Measurements from ENCODE around the gene TMEM175.
"Not testable (repeated sequence)": the region's sequence is repeated elsewhere in the genome, so short reads cannot be mapped to it uniquely, and the experiment has no call there.

TMEM175 gene

DNA sequence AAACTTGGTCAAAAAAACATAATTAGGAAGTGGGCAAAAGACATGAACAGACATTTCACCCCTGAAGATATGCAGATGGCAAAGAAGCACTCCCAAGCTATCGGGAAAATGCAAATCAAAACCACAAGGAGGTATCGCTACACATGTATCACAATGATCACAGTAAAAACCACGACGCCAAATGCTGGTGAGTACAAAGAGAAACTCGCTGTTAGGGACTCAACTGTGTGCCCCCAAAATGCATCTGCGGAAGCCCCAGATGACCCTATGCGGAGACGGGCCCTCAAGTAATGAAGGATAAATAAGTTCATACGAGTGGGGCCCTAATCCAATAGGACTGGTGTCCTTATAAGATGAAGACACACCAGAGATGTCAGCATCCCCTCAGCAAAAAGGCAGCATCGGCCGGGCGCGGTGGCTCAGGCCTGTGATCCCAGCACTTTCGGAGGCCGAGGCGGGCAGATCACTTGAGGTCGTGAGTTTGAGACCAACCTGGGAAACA lies 10.4 kb upstream of the TMEM175 start:
- DNase-seq (ENCODE audit: extremely low read depth, insufficient read length): peak; percentile 60
- Histone ChIP-seq H3K4me3 (replicated peaks; ENCODE audit: low read depth, low read length) (peak overlapping the region; percentile 14), H3K36me3 (ENCODE audit: control insufficient read depth, insufficient read depth, low read length) (peaks cover 1% of the 10 kb centered on the region; the same call in 1 of the 2 replicates)

DNA sequence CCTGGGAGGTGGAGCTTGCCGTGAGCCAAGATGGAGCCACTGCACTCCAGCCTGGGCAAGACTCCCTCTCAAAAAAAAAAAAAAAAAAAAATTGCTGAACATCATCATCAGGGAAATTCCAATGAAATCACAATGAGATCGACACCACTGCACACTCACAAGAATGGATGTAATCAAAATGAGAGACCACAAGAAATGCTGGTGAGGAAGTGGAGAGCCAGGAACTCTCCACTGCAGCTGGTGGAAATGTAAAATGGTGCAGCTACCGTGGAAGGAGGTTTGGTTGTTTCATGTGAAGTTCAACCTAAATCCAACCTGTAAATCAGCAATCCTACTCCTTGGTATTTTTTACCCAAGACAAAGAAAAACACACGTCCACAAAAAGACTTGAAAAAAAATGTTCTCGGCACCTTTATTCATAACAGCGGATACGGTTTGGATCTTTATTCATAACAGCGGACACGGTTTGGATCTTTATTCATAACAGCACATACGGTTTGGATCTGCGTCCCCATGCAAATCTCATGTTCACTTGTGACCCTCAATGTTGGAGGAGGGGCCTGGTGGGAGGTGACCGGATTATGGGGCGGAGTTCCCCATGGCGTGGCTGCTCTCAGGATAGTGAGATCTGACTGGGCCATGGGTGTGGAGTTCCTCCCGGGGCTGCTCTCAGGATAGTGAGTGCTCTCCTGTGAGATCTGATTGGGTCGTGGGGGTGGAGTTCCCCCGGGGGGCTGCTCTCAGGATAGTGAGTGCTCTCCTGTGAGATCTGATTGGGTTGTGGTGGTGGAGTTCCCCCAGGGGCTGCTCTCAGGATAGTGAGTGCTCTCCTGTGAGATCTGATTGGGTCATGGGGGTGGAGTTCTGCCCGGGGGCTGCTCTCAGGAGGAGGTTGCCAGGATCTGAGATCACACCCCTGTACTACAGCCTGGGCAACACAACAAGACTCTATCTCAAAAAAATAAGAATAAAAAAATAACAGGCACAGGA lies 7.9 kb upstream of the TMEM175 start:
- H3K4me3 ChIP-seq (replicated peaks; ENCODE audit: low read depth, low read length): peak overlapping the region; percentile 9; the same call in 1 of the 2 replicates
- DNase-seq (ENCODE audit: extremely low read depth, insufficient read length): peak; percentile 83
- TF ChIP-seq, protein P1, sequence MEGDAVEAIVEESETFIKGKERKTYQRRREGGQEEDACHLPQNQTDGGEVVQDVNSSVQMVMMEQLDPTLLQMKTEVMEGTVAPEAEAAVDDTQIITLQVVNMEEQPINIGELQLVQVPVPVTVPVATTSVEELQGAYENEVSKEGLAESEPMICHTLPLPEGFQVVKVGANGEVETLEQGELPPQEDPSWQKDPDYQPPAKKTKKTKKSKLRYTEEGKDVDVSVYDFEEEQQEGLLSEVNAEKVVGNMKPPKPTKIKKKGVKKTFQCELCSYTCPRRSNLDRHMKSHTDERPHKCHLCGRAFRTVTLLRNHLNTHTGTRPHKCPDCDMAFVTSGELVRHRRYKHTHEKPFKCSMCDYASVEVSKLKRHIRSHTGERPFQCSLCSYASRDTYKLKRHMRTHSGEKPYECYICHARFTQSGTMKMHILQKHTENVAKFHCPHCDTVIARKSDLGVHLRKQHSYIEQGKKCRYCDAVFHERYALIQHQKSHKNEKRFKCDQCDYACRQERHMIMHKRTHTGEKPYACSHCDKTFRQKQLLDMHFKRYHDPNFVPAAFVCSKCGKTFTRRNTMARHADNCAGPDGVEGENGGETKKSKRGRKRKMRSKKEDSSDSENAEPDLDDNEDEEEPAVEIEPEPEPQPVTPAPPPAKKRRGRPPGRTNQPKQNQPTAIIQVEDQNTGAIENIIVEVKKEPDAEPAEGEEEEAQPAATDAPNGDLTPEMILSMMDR (IDR thresholded peaks at IDR 0.05; ENCODE audit: insufficient read depth, low read length, poor library complexity, severe bottlenecking): no peak
- no peaks in the 10 kb centered on the region for H3K27me3 ChIP-seq (replicated peaks; ENCODE audit: control insufficient read depth, insufficient read depth, low read length)
- peaks cover 4% of the 10 kb centered on the region; the same call in 1 of the 2 replicates for H3K36me3 ChIP-seq (ENCODE audit: control insufficient read depth, insufficient read depth, low read length)

More for the DNA sequence above, 10.4 kb upstream of the TMEM175 start:
- TF ChIP-seq, protein P1 (IDR thresholded peaks at IDR 0.05; ENCODE audit: insufficient read depth, low read length, poor library complexity, severe bottlenecking): no peak
- no peaks in the 10 kb centered on the region for H3K27me3 ChIP-seq (replicated peaks; ENCODE audit: control insufficient read depth, insufficient read depth, low read length)

GRCh38 chr4:925171-925570 lies 7.1 kb upstream of the TMEM175 start:
- Histone ChIP-seq H3K36me3 (ENCODE audit: control insufficient read depth, insufficient read depth, low read length) (peaks cover 4% of the 10 kb centered on the region; the same call in 1 of the 2 replicates), H3K4me3 (replicated peaks; ENCODE audit: low read depth, low read length) (no peak overlapping the region), H3K27me3 (replicated peaks; ENCODE audit: control insufficient read depth, insufficient read depth, low read length) (no peaks in the 10 kb centered on the region)
- no peak for DNase-seq (ENCODE audit: extremely low read depth, insufficient read length)
- TF ChIP-seq, protein P1 (IDR thresholded peaks at IDR 0.05; ENCODE audit: insufficient read depth, low read length, poor library complexity, severe bottlenecking): no peak

- DNase-seq (ENCODE audit: extremely low read depth, insufficient read length): no peak
- H3K27me3 ChIP-seq (replicated peaks; ENCODE audit: control insufficient read depth, insufficient read depth, low read length): no peaks in the 10 kb centered on the region
- peaks cover 4% of the 10 kb centered on the region; the same call in 1 of the 2 replicates for H3K36me3 ChIP-seq (ENCODE audit: control insufficient read depth, insufficient read depth, low read length)
- TF ChIP-seq, protein P1 (IDR thresholded peaks at IDR 0.05; ENCODE audit: insufficient read depth, low read length, poor library complexity, severe bottlenecking): no peak
- no peak overlapping the region for H3K4me3 ChIP-seq (replicated peaks; ENCODE audit: low read depth, low read length)
Observed at GRCh38 chr4:925771-926500, 6.3 kb upstream of the TMEM175 start.

GRCh38 chr4:926538-926937 lies 5.7 kb upstream of the TMEM175 start:
- peaks cover 4% of the 10 kb centered on the region; the same call in 1 of the 2 replicates for H3K36me3 ChIP-seq (ENCODE audit: control insufficient read depth, insufficient read depth, low read length)
- no peaks in the 10 kb centered on the region for H3K27me3 ChIP-seq (replicated peaks; ENCODE audit: control insufficient read depth, insufficient read depth, low read length)
- DNase-seq (ENCODE audit: extremely low read depth, insufficient read length): no peak
- H3K4me3 ChIP-seq (replicated peaks; ENCODE audit: low read depth, low read length): no peak overlapping the region
- TF ChIP-seq, protein P1 (IDR thresholded peaks at IDR 0.05; ENCODE audit: insufficient read depth, low read length, poor library complexity, severe bottlenecking): peak; percentile 59

- H3K27me3 ChIP-seq (replicated peaks; ENCODE audit: control insufficient read depth, insufficient read depth, low read length); H3K4me3 ChIP-seq (replicated peaks; ENCODE audit: low read depth, low read length); H3K36me3 ChIP-seq (ENCODE audit: control insufficient read depth, insufficient read depth, low read length); DNase-seq (ENCODE audit: extremely low read depth, insufficient read length): not testable (repeated sequence)
Observed at GRCh38 chr4:927566-927965, 4.7 kb upstream of the TMEM175 start.

Data from GM06990 (cell line).